SK-N-SH (cell line): Measurements from ENCODE around the gene KRT14. TPM values are rescaled to one million over a fixed set of nuclear protein-coding genes. Genes with fewer than 3 reads are reported as not detected.

Source experiments
- CTCF ChIA-PET: fragments of 300-600, 350-600 bp; formaldehyde crosslinking; extraction: SDS; loops from one replicate; lab custom pipeline; 2021; lab: Yijun Ruan, JAX
- POLR2A ChIA-PET: fragments of 350-600 bp; sonication (Branson Sonifier 250); formaldehyde crosslinking; extraction: SDS; loops from one replicate; lab custom pipeline; 2020; ENCODE audit warnings: antibody characterized with exemption, inconsistent platforms; lab: Yijun Ruan, JAX
- DNase-seq: peaks from one replicate; pipeline ENCODE4 v3.0.0; 2012
- H2AFZ ChIP-seq: fragments of 200-600 bp; sonication (generic); 2 replicates; pipeline ENCODE4 v1.8.1; 2016; ENCODE audit warnings: antibody characterized with exemption, mild to moderate bottlenecking, low read depth
- H3F3A ChIP-seq: fragments of 200-600 bp; sonication (generic); replicated peaks from 2 replicates; pipeline ENCODE3; 2016; ENCODE audit warnings: antibody characterized with exemption, mild to moderate bottlenecking; ENCODE audit not compliant: insufficient read depth
- H3K27ac ChIP-seq, 2 experiments: fragments of 200-500 bp in 1 of 2; fragments of 200-600 bp in 1 of 2; sonication (Bioruptor generic) in 1 of 2; sonication (generic), shearing (Covaris generic) in 1 of 2; 2 replicates each; pipeline versions ENCODE4 v1.5.1 to v1.6.1; 2014 to 2016; ENCODE audit warnings: low read depth in 2 of 2, inconsistent platforms in 1 of 2, low read length in 1 of 2, mild to moderate bottlenecking in 1 of 2, mixed read lengths in 1 of 2
- H3K27me3 ChIP-seq: fragments of 200-600 bp; sonication (generic), shearing (Covaris generic); 2 replicates; pipeline ENCODE4 v1.6.1; 2016; ENCODE audit warnings: mixed run types; ENCODE audit not compliant: insufficient read depth
- H3K36me3 ChIP-seq, 2 experiments: fragments of 200-500 bp in 1 of 2; fragments of 200-600 bp in 1 of 2; sonication (Bioruptor generic) in 1 of 2; sonication (generic) in 1 of 2; replicated peaks in 1 of 2; 2 replicates each; pipeline versions ENCODE3 to v1.5.1; 2014 to 2016; ENCODE audit warnings: low read length in 1 of 2, mild to moderate bottlenecking in 1 of 2; ENCODE audit not compliant: insufficient read depth in 2 of 2, control insufficient read depth in 1 of 2
- H3K4me1 ChIP-seq, 2 experiments: fragments of 200-500 bp in 1 of 2; fragments of 200-600 bp in 1 of 2; sonication (Bioruptor generic) in 1 of 2; sonication (generic), shearing (Covaris generic) in 1 of 2; 2 replicates each; pipeline versions ENCODE4 v1.5.1 to v1.6.1; 2014 to 2016; ENCODE audit warnings: low read depth in 1 of 2, low read length in 1 of 2, mixed run types in 1 of 2; ENCODE audit not compliant: insufficient read depth in 2 of 2, control insufficient read depth in 1 of 2
- H3K4me2 ChIP-seq: fragments of 200-600 bp; sonication (generic), shearing (Covaris generic); 2 replicates; pipeline ENCODE4 v1.6.1; 2017; ENCODE audit warnings: mixed run types
- H3K4me3 ChIP-seq, 2 experiments: fragments of 200-500 bp in 1 of 2; fragments of 200-600 bp in 1 of 2; sonication (Bioruptor generic) in 1 of 2; sonication (generic), shearing (Covaris generic) in 1 of 2; 2 replicates each; pipeline versions ENCODE4 v1.5.1 to v1.8.1; 2014 to 2016; ENCODE audit warnings: low read depth in 2 of 2, inconsistent platforms in 1 of 2, low read length in 1 of 2, mild to moderate bottlenecking in 1 of 2, mixed read lengths in 1 of 2, moderate library complexity in 1 of 2
- H3K79me2 ChIP-seq: fragments of 200-600 bp; sonication (generic); 2 replicates; pipeline ENCODE4 v1.8.1; 2017; ENCODE audit warnings: mild to moderate bottlenecking; ENCODE audit not compliant: insufficient read depth
- H3K9ac ChIP-seq: fragments of 200-600 bp; sonication (generic); 2 replicates; pipeline ENCODE4 v1.6.1; 2017; ENCODE audit warnings: mixed run types
- H3K9me2 ChIP-seq: fragments of 200-600 bp; sonication (generic); 2 replicates; pipeline ENCODE4 v1.6.1; 2017; ENCODE audit warnings: mixed run types
- H3K9me3 ChIP-seq: fragments of 200-600 bp; sonication (generic); 2 replicates; pipeline ENCODE4 v1.6.1; 2017; ENCODE audit warnings: mixed run types, mild to moderate bottlenecking, moderate library complexity
- H4K20me1 ChIP-seq: fragments of 200-600 bp; sonication (generic); 2 replicates; pipeline ENCODE4 v1.6.1; 2017; ENCODE audit warnings: mild to moderate bottlenecking, mixed run types; ENCODE audit not compliant: insufficient read depth
- ELF1 ChIP-seq: IDR thresholded peaks from 2 replicates; pipeline ENCODE4 v1.4.0; 2012
- FOXJ3 ChIP-seq: sonication (generic); formaldehyde crosslinking; IDR thresholded peaks from 2 replicates; pipeline ENCODE4 v1.5.1; 2020; ENCODE audit warnings: mild to moderate bottlenecking, missing genetic modification reagents
- JUND ChIP-seq: IDR thresholded peaks from 2 replicates; pipeline ENCODE4 v1.4.0; 2012
- MEF2A ChIP-seq: IDR thresholded peaks from 2 replicates; pipeline ENCODE4 v1.4.0; 2012; ENCODE audit warnings: low read depth, borderline replicate concordance
- POLR2AphosphoS5 ChIP-seq: IDR thresholded peaks from 2 replicates; pipeline ENCODE4 v1.6.1; 2012; ENCODE audit warnings: low read depth, low read length
- RAD21 ChIP-seq: IDR thresholded peaks from 2 replicates; pipeline ENCODE4 v1.6.1; 2012; ENCODE audit warnings: mild to moderate bottlenecking, low read length
- RCOR1 ChIP-seq: fragments of 150-350 bp; IDR thresholded peaks from 2 replicates; pipeline ENCODE4 v1.6.1; 2017; ENCODE audit warnings: antibody characterized with exemption, low read length
- RXRA ChIP-seq: IDR thresholded peaks from 2 replicates; pipeline ENCODE4 v1.4.0; 2012; ENCODE audit warnings: low read depth, mild to moderate bottlenecking, borderline replicate concordance
- SIN3A ChIP-seq: IDR thresholded peaks from 2 replicates; pipeline ENCODE4 v1.6.1; 2012; ENCODE audit warnings: low read depth, mild to moderate bottlenecking, low read length, moderate library complexity, borderline replicate concordance
- SMC3 ChIP-seq: IDR thresholded peaks from 2 replicates; pipeline ENCODE4 v1.6.1; 2012; ENCODE audit warnings: low read depth, low read length, improper control_type of control experiment
- TAF1 ChIP-seq: IDR thresholded peaks from 2 replicates; pipeline ENCODE4 v1.6.1; 2012; ENCODE audit warnings: low read depth, mild to moderate bottlenecking, low read length, moderate library complexity, borderline replicate concordance
- TCF12 ChIP-seq: IDR thresholded peaks from 2 replicates; pipeline ENCODE4 v1.4.0; 2012
- TEAD4 ChIP-seq: IDR thresholded peaks from 2 replicates; pipeline ENCODE4 v1.4.0; 2012; ENCODE audit warnings: mild to moderate bottlenecking, borderline replicate concordance; ENCODE audit not compliant: insufficient read depth
- WGBS: methylation state at CpG from one replicate; pipeline ENCODE4 v1.1.6; 2017; ENCODE audit warnings: low lambda C conversion rate; 5-methylcytosine and 5-hydroxymethylcytosine counted together
- polyA plus RNA-seq, 3 experiments: library from polyadenylated mRNA; depleted of rRNA; stranded (reverse); fragments of >200 nt; gene quantifications; 2 replicates each; pipeline ENCODE4 v1.2.3, GENCODE V29; 2012
- TF ChIP-seq, protein P1 (sequence below): fragments of 150-350 bp; IDR thresholded peaks from 2 replicates; pipeline ENCODE4 v1.6.1; 2017; ENCODE audit warnings: antibody characterized with exemption, low read length, low read depth, borderline replicate concordance
- TF ChIP-seq, protein P2 (sequence below): IDR thresholded peaks from 2 replicates; pipeline ENCODE4; 2012
- TF ChIP-seq, protein P3 (sequence below): fragments of 200-600 bp; sonication (generic); IDR thresholded peaks from 2 replicates; pipeline ENCODE4 v1.6.1; 2017; ENCODE audit warnings: antibody characterized with exemption, mild to moderate bottlenecking, moderate library complexity
- TF ChIP-seq, protein P4 (sequence below): fragments of 150-350 bp; IDR thresholded peaks from 2 replicates; pipeline ENCODE4 v1.6.1; 2016; ENCODE audit warnings: mild to moderate bottlenecking, low read depth, low read length
- TF ChIP-seq, protein P5 (sequence below): IDR thresholded peaks from 2 replicates; pipeline ENCODE4 v1.4.0; 2012; ENCODE audit warnings: low read depth, borderline replicate concordance

KRT14 gene
- polyA plus RNA-seq, 1 of the 3 experiments (the other 2 are of a cell fraction) = not detected

DNA sequence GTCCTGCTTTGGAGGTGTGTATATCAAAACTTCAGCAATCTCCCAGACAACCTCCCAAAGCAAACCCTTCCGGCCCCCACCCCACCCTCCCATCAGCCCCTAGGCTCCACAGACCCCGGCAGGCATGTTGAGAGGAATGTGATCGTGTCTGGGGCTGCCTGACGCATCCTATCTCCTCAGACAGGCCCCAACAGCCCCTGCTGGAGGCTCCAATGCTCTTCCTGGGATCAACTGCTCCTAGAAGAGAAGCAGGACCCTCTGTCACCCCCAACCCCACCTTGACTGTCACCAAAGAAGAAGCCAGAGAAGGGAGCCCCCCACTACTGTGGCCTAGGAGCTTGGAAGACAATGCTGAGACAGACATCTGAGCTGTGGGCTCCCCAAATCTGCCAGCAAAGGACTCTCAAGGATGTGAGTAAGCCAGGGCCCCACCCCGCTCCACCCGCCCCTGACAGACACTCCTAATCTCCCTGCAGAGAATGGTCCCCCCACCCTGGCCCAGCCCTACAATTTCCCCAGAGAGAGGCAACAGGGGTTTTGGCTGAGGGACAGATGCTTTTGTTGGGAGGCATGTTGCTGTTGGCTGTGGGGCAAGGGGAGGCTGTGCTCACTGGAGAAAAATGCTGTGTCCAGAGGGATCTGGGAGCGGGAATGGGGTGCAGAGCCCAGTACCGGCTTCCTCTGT is 1.6 kb upstream of the KRT14 start:
- DNase-seq = no peak
- ChIA-PET CTCF (interaction anchor here (1.0 to 2.7 kb wide), 3 partner anchors 8 to 75 kb away, joined by 3 to 10 read pairs (median 3); no protein-coding TSS in a partner anchor), POLR2A (no interaction called here)
- Histone ChIP-seq H3K4me2 (no peak overlapping the region), H3K79me2 (no peaks in the 10 kb centered on the region), H3K4me1 (no peaks in the 10 kb centered on the region), H3K36me3 (no peaks in the 10 kb centered on the region), H3K4me3 (no peak overlapping the region), H3F3A (no peaks in the 10 kb centered on the region), H3K9me3 (no peaks in the 10 kb centered on the region), H4K20me1 (no peaks in the 10 kb centered on the region), H3K9ac (no peak overlapping the region), H2AFZ (no peak overlapping the region), H3K27ac (no peak overlapping the region), H3K9me2 (no peaks in the 10 kb centered on the region), H3K27me3 (peaks cover 21% of the 10 kb centered on the region; the same call in 1 of the 2 replicates)
- WGBS = 17% methylated on average over 5 of the region's 8 CpGs
- TF ChIP-seq, protein P1, sequence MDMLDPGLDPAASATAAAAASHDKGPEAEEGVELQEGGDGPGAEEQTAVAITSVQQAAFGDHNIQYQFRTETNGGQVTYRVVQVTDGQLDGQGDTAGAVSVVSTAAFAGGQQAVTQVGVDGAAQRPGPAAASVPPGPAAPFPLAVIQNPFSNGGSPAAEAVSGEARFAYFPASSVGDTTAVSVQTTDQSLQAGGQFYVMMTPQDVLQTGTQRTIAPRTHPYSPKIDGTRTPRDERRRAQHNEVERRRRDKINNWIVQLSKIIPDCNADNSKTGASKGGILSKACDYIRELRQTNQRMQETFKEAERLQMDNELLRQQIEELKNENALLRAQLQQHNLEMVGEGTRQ = no peak
- TF ChIP-seq RAD21 (no peak), JUND (no peak), MEF2A (no peak), SIN3A (no peak), TCF12 (no peak), TEAD4 (no peak), RXRA (no peak), ELF1 (no peak), SMC3 (no peak), RCOR1 (no peak), TAF1 (no peak), POLR2AphosphoS5 (no peak), FOXJ3 (no peak)
- TF ChIP-seq, protein P2, sequence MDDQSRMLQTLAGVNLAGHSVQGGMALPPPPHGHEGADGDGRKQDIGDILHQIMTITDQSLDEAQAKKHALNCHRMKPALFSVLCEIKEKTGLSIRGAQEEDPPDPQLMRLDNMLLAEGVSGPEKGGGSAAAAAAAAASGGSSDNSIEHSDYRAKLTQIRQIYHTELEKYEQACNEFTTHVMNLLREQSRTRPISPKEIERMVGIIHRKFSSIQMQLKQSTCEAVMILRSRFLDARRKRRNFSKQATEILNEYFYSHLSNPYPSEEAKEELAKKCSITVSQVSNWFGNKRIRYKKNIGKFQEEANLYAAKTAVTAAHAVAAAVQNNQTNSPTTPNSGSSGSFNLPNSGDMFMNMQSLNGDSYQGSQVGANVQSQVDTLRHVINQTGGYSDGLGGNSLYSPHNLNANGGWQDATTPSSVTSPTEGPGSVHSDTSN = no peak
- TF ChIP-seq, protein P3, sequence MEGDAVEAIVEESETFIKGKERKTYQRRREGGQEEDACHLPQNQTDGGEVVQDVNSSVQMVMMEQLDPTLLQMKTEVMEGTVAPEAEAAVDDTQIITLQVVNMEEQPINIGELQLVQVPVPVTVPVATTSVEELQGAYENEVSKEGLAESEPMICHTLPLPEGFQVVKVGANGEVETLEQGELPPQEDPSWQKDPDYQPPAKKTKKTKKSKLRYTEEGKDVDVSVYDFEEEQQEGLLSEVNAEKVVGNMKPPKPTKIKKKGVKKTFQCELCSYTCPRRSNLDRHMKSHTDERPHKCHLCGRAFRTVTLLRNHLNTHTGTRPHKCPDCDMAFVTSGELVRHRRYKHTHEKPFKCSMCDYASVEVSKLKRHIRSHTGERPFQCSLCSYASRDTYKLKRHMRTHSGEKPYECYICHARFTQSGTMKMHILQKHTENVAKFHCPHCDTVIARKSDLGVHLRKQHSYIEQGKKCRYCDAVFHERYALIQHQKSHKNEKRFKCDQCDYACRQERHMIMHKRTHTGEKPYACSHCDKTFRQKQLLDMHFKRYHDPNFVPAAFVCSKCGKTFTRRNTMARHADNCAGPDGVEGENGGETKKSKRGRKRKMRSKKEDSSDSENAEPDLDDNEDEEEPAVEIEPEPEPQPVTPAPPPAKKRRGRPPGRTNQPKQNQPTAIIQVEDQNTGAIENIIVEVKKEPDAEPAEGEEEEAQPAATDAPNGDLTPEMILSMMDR = no peak
- TF ChIP-seq, protein P4, sequence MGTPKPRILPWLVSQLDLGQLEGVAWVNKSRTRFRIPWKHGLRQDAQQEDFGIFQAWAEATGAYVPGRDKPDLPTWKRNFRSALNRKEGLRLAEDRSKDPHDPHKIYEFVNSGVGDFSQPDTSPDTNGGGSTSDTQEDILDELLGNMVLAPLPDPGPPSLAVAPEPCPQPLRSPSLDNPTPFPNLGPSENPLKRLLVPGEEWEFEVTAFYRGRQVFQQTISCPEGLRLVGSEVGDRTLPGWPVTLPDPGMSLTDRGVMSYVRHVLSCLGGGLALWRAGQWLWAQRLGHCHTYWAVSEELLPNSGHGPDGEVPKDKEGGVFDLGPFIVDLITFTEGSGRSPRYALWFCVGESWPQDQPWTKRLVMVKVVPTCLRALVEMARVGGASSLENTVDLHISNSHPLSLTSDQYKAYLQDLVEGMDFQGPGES = no peak
- TF ChIP-seq, protein P5, sequence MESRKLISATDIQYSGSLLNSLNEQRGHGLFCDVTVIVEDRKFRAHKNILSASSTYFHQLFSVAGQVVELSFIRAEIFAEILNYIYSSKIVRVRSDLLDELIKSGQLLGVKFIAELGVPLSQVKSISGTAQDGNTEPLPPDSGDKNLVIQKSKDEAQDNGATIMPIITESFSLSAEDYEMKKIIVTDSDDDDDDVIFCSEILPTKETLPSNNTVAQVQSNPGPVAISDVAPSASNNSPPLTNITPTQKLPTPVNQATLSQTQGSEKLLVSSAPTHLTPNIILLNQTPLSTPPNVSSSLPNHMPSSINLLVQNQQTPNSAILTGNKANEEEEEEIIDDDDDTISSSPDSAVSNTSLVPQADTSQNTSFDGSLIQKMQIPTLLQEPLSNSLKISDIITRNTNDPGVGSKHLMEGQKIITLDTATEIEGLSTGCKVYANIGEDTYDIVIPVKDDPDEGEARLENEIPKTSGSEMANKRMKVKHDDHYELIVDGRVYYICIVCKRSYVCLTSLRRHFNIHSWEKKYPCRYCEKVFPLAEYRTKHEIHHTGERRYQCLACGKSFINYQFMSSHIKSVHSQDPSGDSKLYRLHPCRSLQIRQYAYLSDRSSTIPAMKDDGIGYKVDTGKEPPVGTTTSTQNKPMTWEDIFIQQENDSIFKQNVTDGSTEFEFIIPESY = no peak
